K562 (cell line): ENCODE measurements around the gene TCIRG1. TPM values are rescaled to one million over a fixed set of nuclear protein-coding genes. Genes with fewer than 3 reads are reported as not detected.

ENCODE experiments used
- CHD7 ChIP-seq: fragments of 200-600 bp; sonication (generic); IDR thresholded peaks from one replicate; pipeline ENCODE4 v1.6.1; 2012; ENCODE audit warnings: mild to moderate bottlenecking, low read depth, low read length, inconsistent platforms
- CLOCK ChIP-seq: fragments of 250-450 bp; sonication (Bioruptor Pico); IDR thresholded peaks from 2 replicates; pipeline ENCODE4 v1.4.0; 2020; ENCODE audit warnings: mild to moderate bottlenecking, moderate library complexity, borderline replicate concordance
- MAZ ChIP-seq, 2 experiments: fragments of 450-650 bp in 1 of 2; sonication (generic) in 1 of 2; formaldehyde crosslinking; IDR thresholded peaks in 1 of 2; conservative IDR thresholded peaks in 1 of 2; 2 replicates each; pipeline versions ENCODE4 v1.4.0 to v1.5.0; 2020; ENCODE audit warnings: mild to moderate bottlenecking in 1 of 2, missing genetic modification reagents in 1 of 2
- MYNN ChIP-seq, 2 experiments: sonication (generic); formaldehyde crosslinking in 1 of 2; IDR thresholded peaks; 2 replicates each; pipeline versions ENCODE4 v1.5.0 to v1.6.1; 2016 to 2020; ENCODE audit warnings: antibody characterized with exemption in 1 of 2, missing genetic modification reagents in 1 of 2
- NR2F6 ChIP-seq: fragments of 450-650 bp; formaldehyde crosslinking; IDR thresholded peaks from 2 replicates; pipeline ENCODE4 v1.4.0; 2020; ENCODE audit warnings: mild to moderate bottlenecking
- POLR2AphosphoS5 ChIP-seq: IDR thresholded peaks from 2 replicates; pipeline ENCODE4 v1.6.1; 2011; ENCODE audit warnings: mild to moderate bottlenecking, low read depth, low read length, moderate library complexity; ENCODE audit not compliant: control insufficient read depth, insufficient read depth
- TAL1 ChIP-seq: fragments of 450-650 bp; IDR thresholded peaks from 2 replicates; pipeline ENCODE4 v1.6.1; 2016; ENCODE audit warnings: mild to moderate bottlenecking
- ZKSCAN1 ChIP-seq: fragments of 150-350 bp; IDR thresholded peaks from 2 replicates; pipeline ENCODE4 v1.6.1; 2016; ENCODE audit warnings: low read depth, low read length
- ZNF57 ChIP-seq: fragments of 450-650 bp; formaldehyde crosslinking; IDR thresholded peaks from 2 replicates; pipeline ENCODE4 v1.4.0; 2020; ENCODE audit warnings: mild to moderate bottlenecking, moderate library complexity
- ZNF699 ChIP-seq: fragments of 250-450 bp; sonication (Bioruptor Pico); IDR thresholded peaks from 2 replicates; pipeline ENCODE4 v1.8.0; 2021; ENCODE audit warnings: mild to moderate bottlenecking, moderate library complexity; ENCODE audit not compliant: insufficient replicate concordance
- polyA plus RNA-seq, 8 experiments: library from polyadenylated mRNA; depleted of rRNA in 4 of 8; stranded (reverse) in 5 of 8; unstranded in 3 of 8; fragments of >200 nt; fragmentation: Nextera tagmentation in 2 of 8; fragmentation: Illumina TruSeq in 1 of 8; extraction: Ambion mirVana in 2 of 8; extraction: Trizol in 1 of 8; gene quantifications; 2 replicates each; pipeline versions ENCODE4 v1.2.1 to v1.2.3, GENCODE V29; 2011 to 2014; ENCODE audit warnings: inconsistent platforms in 1 of 8, missing spikeins in 1 of 8
- total RNA-seq, 7 experiments: library from RNA; depleted of rRNA in 6 of 7; stranded (reverse); fragments of >200 nt in 6 of 7; fragmentation: Illumina TruSeq in 2 of 7; extraction: Trizol in 2 of 7; gene quantifications; 2 replicates each; pipeline versions ENCODE4 v1.2.1 to v1.2.3, GENCODE V29; 2011 to 2021; ENCODE audit warnings: low replicate concordance in 1 of 7

Gene TCIRG1
- total and polyA plus RNA-seq, 9 of the 15 experiments (the other 6 are each of a cell fraction or from before 2014, with no cell fraction given) = 0.49 to 143 (median 24.4) TPM

- TF ChIP-seq MAZ (CRISPR knock-in tag; conservative IDR thresholded peaks at IDR 0.05 in 1 of 2, IDR thresholded peaks at IDR 0.05 in 1 of 2) (no peak), NR2F6 (CRISPR knock-in tag) (no peak), ZKSCAN1 (no peak), POLR2AphosphoS5 (no peak), MYNN (IDR thresholded peaks at IDR 0.05) (peak; percentile 9; the same call in 1 of the 2 replicates), MYNN (CRISPR knock-in tag; IDR thresholded peaks at IDR 0.05) (no peak), ZNF57 (no peak), TAL1 (no peak), ZNF699 (CRISPR knock-in tag) (no peak), CHD7 (peak; percentile 17), CLOCK (CRISPR knock-in tag) (no peak)
Observed at GRCh38 chr11:68051191-68052136, 12.6 kb downstream of the TCIRG1 start (continued).
